Ishikawa (cell line): Measurements from ENCODE around the gene ZNF771.

Experiments used
- CEBPB ChIP-seq: IDR thresholded peaks from 2 replicates; pipeline ENCODE4 v1.6.1; 2012
- CREB1 ChIP-seq: IDR thresholded peaks from 2 replicates; pipeline ENCODE4 v1.6.1; 2012; ENCODE audit warnings: low read depth
- EGR1 ChIP-seq: IDR thresholded peaks from 2 replicates; pipeline ENCODE4 v1.6.1; 2012
- EP300 ChIP-seq: IDR thresholded peaks from 2 replicates; pipeline ENCODE4 v1.6.1; 2012; ENCODE audit warnings: borderline replicate concordance
- FOXM1 ChIP-seq: IDR thresholded peaks from 2 replicates; pipeline ENCODE4 v1.6.1; 2012; ENCODE audit warnings: low read depth, borderline replicate concordance
- NFIC ChIP-seq: IDR thresholded peaks from 2 replicates; pipeline ENCODE4 v1.6.1; 2012
- RAD21 ChIP-seq: IDR thresholded peaks from 2 replicates; pipeline ENCODE4 v1.6.1; 2012; ENCODE audit warnings: low read depth
- TAF1 ChIP-seq: IDR thresholded peaks from 2 replicates; pipeline ENCODE4 v1.6.1; 2012; ENCODE audit warnings: low read depth, mild to moderate bottlenecking
- TCF12 ChIP-seq: IDR thresholded peaks from 2 replicates; pipeline ENCODE4 v1.6.1; 2012; ENCODE audit warnings: low read depth
- TEAD4 ChIP-seq: IDR thresholded peaks from 2 replicates; pipeline ENCODE4 v1.6.1; 2012
- YY1 ChIP-seq: IDR thresholded peaks from 2 replicates; pipeline ENCODE4 v1.6.1; 2012; ENCODE audit warnings: low read depth
- ZBTB7A ChIP-seq: IDR thresholded peaks from 2 replicates; pipeline ENCODE4 v1.6.1; 2012; ENCODE audit warnings: low read depth
- TF ChIP-seq, protein P1 (sequence below): IDR thresholded peaks from 2 replicates; pipeline ENCODE4 v1.6.1; 2012
- TF ChIP-seq, protein P2 (sequence below): IDR thresholded peaks from 2 replicates; pipeline ENCODE4 v1.6.1; 2012
- TF ChIP-seq, protein P3 (sequence below): IDR thresholded peaks from 2 replicates; pipeline ENCODE4 v1.6.1; 2012; ENCODE audit warnings: low read depth, mild to moderate bottlenecking

The ZNF771 gene

DNA sequence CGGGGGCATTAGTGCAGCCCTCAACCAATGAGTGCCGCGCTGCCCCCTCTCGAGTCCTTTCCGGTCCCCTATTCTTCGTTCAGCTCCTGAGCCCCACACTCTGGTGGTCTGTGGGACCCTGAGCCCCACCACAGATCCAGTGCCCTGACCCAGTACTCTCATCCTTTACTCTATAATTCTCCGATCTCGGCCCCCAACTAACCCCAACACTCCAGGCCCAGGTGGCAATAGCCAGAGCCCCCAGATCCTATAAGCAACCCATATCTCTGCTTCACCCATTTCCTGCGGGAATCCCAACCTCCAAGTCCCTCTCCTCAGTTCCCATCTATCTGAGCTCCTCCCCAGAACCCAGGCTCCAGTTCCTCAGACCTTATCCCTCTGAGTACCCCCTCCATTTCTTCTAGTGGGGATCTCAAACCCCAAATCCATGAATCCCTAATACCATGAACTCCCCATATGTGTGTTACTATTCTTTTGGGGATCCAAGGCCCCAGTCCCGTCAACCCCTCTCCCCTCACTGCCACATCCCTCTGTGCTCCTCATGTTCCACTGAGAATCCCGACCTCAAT, 36.1 kb upstream of the ZNF771 start:
- TF ChIP-seq TAF1 (no peak), CREB1 (no peak), TCF12 (no peak), ZBTB7A (0 out of 2 replicates have a peak, but pooled peaks have one; percentile 64)
- TF ChIP-seq, protein P1, sequence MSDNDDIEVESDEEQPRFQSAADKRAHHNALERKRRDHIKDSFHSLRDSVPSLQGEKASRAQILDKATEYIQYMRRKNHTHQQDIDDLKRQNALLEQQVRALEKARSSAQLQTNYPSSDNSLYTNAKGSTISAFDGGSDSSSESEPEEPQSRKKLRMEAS = no peak
- TF ChIP-seq, protein P2, sequence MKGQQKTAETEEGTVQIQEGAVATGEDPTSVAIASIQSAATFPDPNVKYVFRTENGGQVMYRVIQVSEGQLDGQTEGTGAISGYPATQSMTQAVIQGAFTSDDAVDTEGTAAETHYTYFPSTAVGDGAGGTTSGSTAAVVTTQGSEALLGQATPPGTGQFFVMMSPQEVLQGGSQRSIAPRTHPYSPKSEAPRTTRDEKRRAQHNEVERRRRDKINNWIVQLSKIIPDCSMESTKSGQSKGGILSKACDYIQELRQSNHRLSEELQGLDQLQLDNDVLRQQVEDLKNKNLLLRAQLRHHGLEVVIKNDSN = no peak

DNA sequence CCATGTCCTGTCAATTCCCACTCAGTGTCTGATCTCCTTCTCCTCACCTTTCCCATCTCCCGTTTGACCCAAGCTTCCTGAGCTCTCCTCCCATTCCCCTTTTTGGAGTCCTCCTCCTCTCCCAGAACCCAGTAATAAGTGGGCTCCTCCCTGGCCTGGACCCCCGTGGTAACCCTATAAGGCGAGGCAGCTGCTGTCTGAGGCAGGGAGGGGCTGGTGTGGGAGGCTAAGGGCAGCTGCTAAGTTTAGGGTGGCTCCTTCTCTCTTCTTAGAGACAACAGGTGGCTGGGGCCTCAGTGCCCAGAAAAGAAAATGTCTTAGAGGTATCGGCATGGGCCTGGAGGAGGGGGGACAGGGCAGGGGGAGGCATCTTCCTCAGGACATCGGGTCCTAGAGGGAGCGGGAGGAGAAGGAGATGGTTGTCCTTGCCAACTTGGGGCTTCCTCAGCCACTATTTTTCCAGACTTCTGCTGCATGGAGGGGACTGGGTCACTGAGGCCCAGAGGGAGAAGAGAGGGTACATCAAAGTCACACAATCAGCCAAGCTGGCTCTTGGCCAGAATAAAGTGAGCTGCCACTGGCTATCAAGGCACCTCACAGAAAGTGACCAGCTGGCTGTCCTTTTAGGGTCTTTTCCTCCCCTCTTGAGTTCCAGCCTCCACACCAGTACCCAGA, 35.2 kb upstream of the ZNF771 start:
- TF ChIP-seq, protein P2 = no peak
- TF ChIP-seq, protein P3, sequence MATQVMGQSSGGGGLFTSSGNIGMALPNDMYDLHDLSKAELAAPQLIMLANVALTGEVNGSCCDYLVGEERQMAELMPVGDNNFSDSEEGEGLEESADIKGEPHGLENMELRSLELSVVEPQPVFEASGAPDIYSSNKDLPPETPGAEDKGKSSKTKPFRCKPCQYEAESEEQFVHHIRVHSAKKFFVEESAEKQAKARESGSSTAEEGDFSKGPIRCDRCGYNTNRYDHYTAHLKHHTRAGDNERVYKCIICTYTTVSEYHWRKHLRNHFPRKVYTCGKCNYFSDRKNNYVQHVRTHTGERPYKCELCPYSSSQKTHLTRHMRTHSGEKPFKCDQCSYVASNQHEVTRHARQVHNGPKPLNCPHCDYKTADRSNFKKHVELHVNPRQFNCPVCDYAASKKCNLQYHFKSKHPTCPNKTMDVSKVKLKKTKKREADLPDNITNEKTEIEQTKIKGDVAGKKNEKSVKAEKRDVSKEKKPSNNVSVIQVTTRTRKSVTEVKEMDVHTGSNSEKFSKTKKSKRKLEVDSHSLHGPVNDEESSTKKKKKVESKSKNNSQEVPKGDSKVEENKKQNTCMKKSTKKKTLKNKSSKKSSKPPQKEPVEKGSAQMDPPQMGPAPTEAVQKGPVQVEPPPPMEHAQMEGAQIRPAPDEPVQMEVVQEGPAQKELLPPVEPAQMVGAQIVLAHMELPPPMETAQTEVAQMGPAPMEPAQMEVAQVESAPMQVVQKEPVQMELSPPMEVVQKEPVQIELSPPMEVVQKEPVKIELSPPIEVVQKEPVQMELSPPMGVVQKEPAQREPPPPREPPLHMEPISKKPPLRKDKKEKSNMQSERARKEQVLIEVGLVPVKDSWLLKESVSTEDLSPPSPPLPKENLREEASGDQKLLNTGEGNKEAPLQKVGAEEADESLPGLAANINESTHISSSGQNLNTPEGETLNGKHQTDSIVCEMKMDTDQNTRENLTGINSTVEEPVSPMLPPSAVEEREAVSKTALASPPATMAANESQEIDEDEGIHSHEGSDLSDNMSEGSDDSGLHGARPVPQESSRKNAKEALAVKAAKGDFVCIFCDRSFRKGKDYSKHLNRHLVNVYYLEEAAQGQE = no peak
- TF ChIP-seq FOXM1 (no peak), RAD21 (no peak), YY1 (no peak), EP300 (no peak), TCF12 (no peak), CEBPB (no peak), EGR1 (no peak), TEAD4 (no peak), CREB1 (no peak), TAF1 (no peak), NFIC (no peak)
- TF ChIP-seq, protein P1 = no peak

DNA sequence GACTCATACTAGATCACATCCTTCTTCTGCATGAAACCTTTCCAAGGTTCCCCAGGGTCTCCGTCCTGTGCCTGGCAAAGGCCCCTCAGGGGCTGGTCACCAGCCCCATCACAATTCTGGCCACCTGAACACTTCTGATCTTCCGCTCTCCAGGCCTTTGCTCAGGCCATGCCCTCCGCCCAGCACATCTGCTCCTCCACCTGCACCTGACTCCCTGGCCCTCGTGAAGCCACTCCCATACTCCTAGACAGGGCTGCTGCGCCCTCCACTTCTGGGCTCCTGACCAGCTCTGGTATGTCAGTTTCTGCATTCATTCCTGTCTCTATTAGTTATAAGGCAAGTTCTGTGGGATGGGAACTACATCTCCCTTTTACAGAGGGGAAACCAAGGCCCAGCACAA, 34.7 kb upstream of the ZNF771 start:
- TF ChIP-seq EGR1 (no peak), YY1 (no peak), TAF1 (no peak)
- TF ChIP-seq, protein P2 = no peak

DNA sequence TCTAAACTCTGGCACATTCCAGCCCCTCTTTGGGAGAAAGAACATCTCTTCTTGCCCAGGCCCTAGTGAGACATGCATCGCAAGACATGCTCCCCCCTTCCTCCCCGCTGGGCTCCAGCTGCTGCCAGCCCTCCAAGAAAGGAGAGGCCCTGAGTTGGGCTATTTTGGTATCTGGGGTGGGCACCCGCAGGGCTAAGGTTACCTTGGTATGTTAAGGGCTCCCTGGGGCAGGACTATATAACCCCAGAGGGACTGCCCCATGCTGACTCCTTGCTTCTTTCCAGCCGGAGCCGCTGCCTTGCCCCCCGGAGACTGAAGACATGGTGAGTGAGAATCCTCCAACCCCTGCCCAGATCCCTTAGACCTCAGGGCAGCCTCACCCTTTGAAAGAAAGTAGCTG, 32.9 kb upstream of the ZNF771 start, which contains the start of gene MYL11:
Gene MYL11 (plus strand): TSS at position 265 of the 400 bp plus-strand sequence. CDS start 56 bp downstream, at position 321.
- TF ChIP-seq RAD21 = no peak
- TF ChIP-seq CEBPB = no peak
- TF ChIP-seq TCF12 = no peak
- TF ChIP-seq NFIC = no peak
- no peak for TF ChIP-seq EP300
- TF ChIP-seq, protein P3 = no peak
- no peak for TF ChIP-seq FOXM1
- TF ChIP-seq, protein P1 = no peak
- TF ChIP-seq, protein P2 = no peak
- no peak for TF ChIP-seq EGR1

DNA sequence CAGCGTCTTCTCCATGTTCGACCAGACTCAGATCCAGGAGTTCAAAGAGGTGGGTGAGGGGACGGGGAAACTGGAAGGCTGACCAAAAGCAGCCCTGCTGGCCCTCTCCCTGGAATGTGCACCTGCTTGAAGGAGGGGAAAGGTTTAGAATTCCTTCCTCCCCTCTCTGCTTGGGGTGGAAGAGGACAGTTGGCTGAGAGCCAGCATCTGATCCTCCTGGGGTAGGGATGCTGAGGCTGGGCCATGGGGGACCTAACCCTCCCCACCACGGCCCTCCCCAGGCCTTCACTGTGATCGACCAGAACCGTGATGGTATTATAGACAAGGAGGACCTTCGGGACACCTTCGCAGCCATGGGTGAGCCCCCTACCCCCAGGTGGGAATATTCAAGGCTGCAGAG, 31.5 kb upstream of the ZNF771 start:
- TF ChIP-seq CEBPB = no peak
- TF ChIP-seq NFIC = peak; percentile 29; the same call in 1 of the 2 replicates
